Retinal pigment epithelial cell (primary cell): ENCODE measurements around the gene SH3RF3.

Experiments
- DNase-seq: peaks from one replicate; pipeline ENCODE4 v3.0.0-alpha.2; 2010; ENCODE audit warnings: low read depth
- H3K4me3 ChIP-seq: 2 replicates; pipeline ENCODE4 v1.5.1; 2011; ENCODE audit warnings: mild to moderate bottlenecking, low read length, control low read depth, moderate library complexity
- CTCF ChIP-seq: conservative IDR thresholded peaks from 2 replicates; pipeline ENCODE4 v1.5.1; 2011; ENCODE audit warnings: low read depth, low read length, control low read depth, inconsistent platforms

Gene SH3RF3

GRCh38 chr2:109352898-109353689, 224.1 kb downstream of the SH3RF3 start:
- no peak overlapping the region for H3K4me3 ChIP-seq
- no peak for DNase-seq
- TF ChIP-seq CTCF: no peak

GRCh38 chr2:109353806-109354745, 225.1 kb downstream of the SH3RF3 start:
- no peak overlapping the region for H3K4me3 ChIP-seq
- no peak for DNase-seq
- no peak for TF ChIP-seq CTCF

- DNase-seq: no peak
- TF ChIP-seq CTCF: no peak
- H3K4me3 ChIP-seq: no peak overlapping the region
These were observed 226.3 kb downstream of the SH3RF3 start for GRCh38 chr2:109355192-109355843.

GRCh38 chr2:109356324-109357035, 227.5 kb downstream of the SH3RF3 start:
- TF ChIP-seq CTCF: no peak
- DNase-seq: no peak
- no peak overlapping the region for H3K4me3 ChIP-seq

GRCh38 chr2:109364217-109364616, 235.2 kb downstream of the SH3RF3 start:
- no peak for TF ChIP-seq CTCF
- no peak overlapping the region for H3K4me3 ChIP-seq
- DNase-seq: no peak

GRCh38 chr2:109365131-109365530, 236.1 kb downstream of the SH3RF3 start:
- H3K4me3 ChIP-seq: no peak overlapping the region
- no peak for TF ChIP-seq CTCF
- DNase-seq: no peak
